ENCODE measurements around the gene PRPF31.
"Not testable (repeated sequence)": the region's sequence is repeated elsewhere in the genome, so short reads cannot be mapped to it uniquely, and the experiment has no call there.

PRPF31 gene, protein sequence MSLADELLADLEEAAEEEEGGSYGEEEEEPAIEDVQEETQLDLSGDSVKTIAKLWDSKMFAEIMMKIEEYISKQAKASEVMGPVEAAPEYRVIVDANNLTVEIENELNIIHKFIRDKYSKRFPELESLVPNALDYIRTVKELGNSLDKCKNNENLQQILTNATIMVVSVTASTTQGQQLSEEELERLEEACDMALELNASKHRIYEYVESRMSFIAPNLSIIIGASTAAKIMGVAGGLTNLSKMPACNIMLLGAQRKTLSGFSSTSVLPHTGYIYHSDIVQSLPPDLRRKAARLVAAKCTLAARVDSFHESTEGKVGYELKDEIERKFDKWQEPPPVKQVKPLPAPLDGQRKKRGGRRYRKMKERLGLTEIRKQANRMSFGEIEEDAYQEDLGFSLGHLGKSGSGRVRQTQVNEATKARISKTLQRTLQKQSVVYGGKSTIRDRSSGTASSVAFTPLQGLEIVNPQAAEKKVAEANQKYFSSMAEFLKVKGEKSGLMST

GRCh38 chr19:54115109-54116063, at the start of gene PRPF31, which contains the start of gene TFPT:
PRPF31 (plus strand) TSS chr19:54115754; CDS start chr19:54118279, 2,525 bp downstream.
TFPT (minus strand) TSS chr19:54115657; CDS start chr19:54115269, 388 bp downstream.
- DNase-seq, result peak; percentile 97 to 100 (median 99)

DNA sequence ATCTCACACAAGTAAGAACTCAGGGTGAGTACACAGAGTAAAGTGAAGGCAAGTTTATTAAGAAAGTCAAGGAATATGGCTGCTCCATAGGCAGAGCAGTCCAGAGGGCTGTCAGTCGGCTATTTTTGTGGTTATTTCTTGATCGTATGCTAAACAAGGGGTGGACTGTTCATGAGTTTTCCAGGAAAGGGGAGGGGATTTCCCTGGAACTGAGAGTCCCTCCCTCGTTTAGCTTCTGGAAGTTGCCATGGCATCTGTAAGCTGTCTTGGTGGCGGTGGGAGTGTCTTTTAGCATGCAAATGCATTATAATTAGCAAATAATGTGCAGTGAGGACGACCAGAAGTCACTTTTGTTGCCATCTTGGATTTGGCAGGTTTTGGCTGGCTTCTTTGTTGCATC, 46.1 kb upstream of the PRPF31 start:
- no peak for DNase-seq

DNA sequence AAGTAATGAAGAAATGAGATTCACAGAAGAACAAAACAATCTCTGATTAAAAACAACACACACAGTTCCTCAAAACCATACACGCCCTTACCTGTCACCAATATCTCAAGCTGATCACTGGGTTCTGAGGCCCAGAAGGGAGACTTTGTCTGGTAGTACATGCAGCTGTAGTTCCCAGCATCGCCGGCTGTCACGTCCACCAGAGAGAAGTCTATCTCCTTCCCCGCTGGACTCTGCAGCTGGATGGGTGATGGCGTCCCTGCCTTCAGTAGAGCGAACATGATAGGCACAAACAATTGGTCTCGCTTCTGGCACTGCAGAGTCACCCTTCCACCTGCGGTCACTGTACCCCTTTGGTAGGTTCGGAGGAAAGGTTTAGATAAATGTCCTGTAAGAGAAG, 41.7 kb upstream of the PRPF31 start:
- DNase-seq, result no peak

GRCh38 chr19:54074851-54075250, 40.7 kb upstream of the PRPF31 start:
- DNase-seq, result no peak

GRCh38 chr19:54077334-54077733, 38.2 kb upstream of the PRPF31 start:
- no peak for DNase-seq

DNA sequence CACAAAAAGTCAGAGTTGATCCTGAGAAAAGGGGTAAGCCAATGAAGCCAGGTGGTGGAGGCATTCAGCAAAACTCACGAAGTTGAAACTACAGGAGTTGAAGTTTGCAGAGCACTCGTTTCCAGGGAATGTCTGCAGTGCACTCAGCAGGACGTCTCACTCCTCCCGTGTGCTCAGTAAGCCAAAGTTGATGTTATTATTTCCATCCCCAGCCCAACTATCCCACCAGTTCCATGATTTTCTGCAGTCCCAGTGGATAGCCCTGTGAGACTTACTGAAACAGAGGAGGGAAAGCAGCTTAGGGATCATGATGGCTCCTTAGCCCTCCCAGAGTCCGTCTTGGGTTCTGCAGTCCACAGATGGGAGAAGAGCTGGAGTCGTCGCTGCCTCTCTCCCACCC, 34.5 kb upstream of the PRPF31 start, which contains the start of gene TARM1:
Gene TARM1 (minus strand): TSS at position 334 of the 400 bp plus-strand sequence. CDS start 25 bp downstream, at position 309.
- DNase-seq, result no peak

DNA sequence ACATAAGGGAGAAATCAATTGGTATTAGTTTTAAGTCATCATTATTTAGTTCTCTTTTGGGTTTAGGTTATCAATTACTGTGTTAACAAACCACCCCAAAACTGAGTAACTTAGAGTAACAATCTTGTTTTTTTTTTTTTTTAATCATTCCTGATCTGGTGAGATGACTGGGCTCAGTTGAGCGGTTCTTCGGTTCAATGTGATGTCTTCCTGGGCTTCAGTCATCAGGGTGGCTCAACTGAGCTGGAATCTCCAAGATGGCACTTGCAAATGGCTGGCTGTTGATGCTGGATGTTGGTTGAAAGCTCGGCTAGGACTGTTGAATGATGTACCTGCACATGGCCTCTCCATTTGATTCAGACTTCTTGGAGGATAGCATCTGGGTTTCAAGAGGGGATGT, 31.1 kb upstream of the PRPF31 start:
- no peak for DNase-seq

DNA sequence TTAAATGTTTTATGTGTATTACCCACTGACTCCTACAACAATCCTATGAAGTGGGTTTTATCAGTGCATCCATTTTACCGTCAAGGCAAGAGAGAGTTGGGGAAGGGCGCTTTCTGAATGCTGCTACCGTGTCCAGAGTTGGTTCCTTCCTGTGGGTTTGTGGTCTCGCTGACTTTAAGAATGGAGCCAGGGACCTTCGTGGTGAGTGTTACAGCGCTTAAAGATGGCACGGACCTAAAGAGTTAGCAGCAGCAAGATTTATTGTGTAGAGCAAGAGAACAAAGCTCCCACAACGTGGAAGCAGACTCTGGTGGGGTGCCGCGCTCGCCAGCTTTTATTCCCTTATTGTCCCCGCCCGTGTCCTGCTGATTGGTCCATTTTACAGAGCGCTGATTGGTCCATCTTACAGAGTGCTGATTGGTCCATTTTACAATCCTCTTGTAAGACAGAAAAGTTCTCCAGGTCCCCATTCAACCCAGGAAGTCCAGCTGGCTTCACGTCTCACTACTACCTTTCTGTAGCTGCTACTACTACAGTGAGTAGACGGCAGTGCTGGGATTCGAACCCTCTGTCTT, 21.0 kb upstream of the PRPF31 start:
- no peak for DNase-seq

DNA sequence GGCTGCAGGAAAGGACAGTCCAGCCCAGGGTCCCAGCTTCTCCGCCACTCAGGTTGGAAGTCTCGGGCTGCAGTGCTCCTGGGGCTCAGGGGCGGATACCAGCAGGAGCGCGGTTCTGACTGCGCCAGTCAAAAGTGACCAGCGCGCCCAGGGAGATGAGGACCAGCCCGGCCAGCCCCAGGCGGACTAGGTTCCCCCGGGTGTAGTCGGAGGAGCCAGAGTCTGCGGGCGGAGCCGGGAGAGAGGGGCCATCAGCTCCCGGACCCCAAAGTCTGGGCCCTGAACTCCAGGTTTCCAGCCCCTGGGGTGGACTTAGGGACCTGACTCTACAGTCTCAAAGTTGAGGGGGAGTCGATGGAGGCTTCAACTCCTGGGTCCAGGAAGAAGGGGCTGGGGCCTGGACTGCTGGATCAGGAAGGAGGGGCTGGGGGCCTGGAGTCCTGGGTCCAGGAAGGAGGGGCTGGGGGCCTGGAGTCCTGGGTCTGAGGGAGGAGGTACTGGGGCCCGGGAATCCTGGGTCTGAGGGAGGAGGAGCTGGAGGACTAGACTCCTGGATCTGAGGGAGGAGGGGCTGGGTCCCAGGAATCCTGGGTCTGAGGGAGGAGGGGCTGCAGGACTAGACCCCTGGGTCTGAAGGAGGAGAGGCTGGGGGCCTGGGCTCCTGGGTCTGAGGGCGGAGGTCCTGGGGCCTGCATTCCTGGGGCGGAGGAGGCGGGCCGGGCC, 20.3 kb upstream of the PRPF31 start:
- DNase-seq, result no peak

- not testable (repeated sequence) for DNase-seq
These were observed 19.5 kb upstream of the PRPF31 start for GRCh38 chr19:54095859-54096616.

DNA sequence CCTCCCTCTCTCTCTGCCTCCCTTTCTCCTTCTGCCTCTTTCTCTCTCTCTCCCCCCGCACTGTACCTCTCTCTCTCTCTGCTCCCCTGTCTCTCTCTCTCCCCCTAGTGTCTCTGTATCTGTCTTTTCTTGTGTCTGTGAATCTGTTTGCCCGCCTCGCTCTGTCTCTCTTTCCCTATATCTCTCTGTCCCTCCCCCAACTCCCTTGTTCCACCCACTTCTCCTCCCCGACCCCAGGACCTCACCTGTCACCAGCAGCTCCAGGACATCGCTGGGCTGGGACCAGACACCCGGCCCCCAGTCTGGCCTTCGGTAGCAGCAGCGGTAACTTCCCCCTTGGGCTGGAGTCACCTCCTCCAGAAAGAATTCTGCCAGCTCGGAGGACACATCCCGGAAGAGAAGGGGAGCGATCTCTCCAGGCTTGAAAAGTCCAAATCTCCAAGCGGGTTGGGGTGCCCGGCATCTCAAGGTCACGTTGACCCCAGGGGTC, 18.9 kb upstream of the PRPF31 start:
- no peak for DNase-seq

GRCh38 chr19:54099190-54099902, 16.2 kb upstream of the PRPF31 start:
- DNase-seq, result no peak

DNA sequence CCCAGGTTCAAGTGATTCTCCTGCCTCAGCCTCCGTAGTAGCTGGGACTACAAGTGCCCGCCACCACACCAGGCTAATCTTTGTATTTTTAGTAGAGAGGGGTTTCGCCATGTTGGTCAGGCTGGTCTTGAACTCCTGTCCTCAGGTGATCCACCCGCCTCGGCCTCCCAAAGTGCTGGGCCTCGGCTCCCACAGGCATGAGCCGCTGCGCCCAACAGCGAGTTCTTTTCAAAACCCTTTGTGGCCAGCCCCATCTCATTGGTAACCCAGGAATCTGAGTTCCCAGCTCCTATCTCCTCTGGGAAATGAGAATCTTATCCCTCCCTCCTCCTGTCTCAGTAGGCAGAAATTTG, 15.7 kb upstream of the PRPF31 start:
- DNase-seq, result not testable (repeated sequence)

- DNase-seq, result peak in 5 of 14 donors; percentile 5 to 37 (median 11)
These were observed 15.0 kb upstream of the PRPF31 start, which contains the start of gene OSCAR for GRCh38 chr19:54100561-54100960. OSCAR (minus strand) TSS chr19:54100803; CDS start chr19:54100792, 11 bp downstream.

DNA sequence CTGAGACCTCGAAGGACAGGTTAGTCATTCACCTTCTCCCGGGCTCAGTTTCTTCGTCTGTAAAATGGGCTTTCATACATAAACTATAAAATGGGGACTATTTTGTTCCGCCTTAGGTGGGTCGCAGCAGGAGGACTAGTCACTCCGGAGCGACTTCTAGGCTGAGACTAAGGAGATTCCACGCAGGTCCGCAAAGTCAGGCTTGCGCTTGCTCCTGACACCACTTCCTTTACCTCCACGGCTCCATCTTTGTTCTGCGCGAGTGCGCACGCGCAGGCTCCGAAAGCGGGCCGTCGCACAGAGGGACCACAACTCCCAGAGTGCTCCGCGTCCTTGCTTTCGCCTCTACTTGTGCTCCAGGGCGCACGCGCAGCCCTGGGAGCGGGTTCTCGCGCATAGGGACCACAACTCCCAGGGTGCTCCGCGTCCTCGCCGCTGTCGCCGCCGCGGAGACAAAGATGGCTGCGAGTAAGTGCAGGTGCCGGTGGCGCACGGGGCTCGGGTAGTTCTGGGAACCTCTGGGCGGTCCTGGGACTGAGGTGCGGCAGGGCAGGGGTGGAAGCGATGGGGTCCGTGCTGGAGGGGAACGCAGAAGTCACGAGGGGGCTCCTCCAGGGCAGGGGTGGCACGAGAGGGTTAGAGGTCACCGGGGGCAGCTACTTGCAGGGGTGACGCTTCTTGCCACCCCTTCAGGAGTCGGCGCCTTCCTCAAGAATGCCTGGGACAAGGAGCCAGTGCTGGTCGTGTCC, 13.0 kb upstream of the PRPF31 start, which contains the start of gene NDUFA3:
Gene NDUFA3 (plus strand): TSS at position 435 of the 749 bp plus-strand sequence. CDS start 24 bp downstream, at position 459.
- peak; percentile 75 to 98 (median 96) for DNase-seq

DNA sequence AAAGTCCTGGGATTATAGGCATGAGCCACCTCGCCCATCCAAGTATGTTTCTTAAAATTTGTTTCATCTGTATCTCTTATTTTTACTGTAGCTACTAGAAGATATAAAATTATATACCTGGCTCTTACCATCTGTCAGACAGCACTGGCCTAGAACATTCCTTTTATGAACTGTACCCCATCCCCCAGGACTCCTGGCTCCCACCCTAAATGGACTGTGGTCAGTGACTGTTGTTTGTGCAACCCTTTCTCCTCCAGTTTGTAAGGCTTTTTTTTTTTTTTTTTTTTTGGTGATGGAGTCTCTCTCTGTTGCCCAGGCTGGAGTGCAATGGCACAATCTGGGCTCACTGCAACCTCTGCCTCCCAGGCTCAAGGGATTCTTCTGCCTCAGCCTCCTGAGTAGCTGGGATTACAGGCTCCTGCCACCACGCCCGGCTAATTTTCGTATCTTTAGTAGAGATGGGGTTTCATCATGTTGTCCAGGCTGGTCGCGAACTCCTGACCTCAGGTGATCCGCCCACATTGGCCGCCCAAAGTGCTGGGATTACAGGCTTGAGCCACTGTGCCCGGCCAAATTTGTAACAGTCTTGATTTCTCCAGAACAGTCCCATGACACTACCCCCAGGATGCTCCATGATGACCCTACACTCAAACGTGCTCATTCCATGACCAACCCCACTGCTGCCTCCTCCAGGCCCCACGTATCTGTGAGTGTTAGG, 10.4 kb upstream of the PRPF31 start:
- DNase-seq, result no peak

DNA sequence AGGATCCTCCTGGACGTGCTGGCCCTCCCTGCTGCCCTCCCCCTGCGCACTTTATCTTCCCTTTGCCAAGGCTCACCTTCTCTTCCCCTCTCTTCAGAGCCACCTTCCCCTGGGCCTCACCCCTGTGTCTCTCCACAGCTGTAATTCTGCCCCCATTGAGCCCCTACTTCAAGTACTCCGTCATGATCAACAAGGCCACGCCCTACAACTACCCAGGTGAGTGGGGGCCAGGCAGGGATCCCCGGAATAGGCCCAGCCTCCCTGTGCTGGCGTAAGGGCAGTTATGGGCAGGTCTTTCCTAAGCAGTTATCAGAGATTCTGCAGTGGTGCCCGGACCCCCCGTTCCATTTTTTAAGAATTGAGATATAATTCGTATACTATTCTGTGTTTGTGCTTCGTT, 9.8 kb upstream of the PRPF31 start:
- DNase-seq, result no peak

DNA sequence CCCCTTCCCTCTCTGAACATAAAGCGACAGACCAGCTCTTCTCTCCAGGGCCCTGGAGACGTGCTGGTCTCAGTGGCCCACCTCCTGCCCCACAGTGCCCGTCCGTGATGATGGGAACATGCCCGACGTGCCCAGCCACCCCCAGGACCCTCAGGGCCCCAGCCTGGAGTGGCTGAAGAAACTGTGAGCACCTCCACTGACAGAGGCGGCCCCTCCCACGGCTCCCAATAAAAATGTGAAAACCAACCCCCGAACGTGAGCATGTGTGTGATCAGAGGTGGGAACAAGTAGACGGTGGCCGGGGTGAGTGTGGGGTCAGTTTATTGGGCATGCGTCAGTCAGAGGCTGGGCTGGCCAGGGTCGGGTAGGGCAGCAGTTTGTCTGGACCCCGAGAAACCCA, 8.8 kb upstream of the PRPF31 start:
- no peak for DNase-seq

Measured in C1 segment of cervical spinal cord (tissue), 14 donors.